ELF-1 (cell line): Measurements from ENCODE around the gene ADAMTS12.
A peak's percentile ranks its signal among the peaks of the same experiment; 100 is the strongest.

Experiments
- DNase-seq: peaks from one replicate; pipeline ENCODE4 v3.0.0-alpha.2; 2016; ENCODE audit warnings: low read depth, low spot score

The ADAMTS12 gene

DNA sequence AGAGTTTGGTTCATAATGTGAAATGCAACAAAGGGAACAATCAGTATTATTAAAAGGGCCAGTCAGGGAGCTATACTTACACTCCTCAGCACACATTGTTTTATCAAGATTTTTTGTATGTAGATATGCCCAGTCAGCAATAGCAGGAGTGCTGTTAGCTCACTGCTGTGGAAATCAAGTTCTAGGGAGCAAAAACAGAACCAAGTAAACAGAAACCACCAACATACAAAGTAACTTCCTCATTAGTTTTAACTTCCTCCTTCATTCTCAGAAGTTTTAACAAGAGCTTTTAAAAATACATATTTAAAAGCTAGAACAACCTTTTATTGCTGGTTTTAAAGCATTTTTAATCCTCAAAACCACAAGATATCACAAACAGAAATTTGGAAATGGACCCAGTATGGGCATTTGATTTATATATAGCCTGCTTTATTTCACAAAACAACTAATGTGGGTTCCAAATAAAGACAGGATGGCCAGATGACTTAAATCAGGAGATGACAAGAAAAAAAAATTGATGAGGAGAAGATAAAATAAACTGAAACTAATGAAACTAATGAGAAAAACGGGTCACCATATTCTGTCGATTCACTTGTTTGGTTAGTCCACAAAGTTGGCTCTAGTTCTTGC, 178.5 kb downstream of the ADAMTS12 start:
- DNase-seq: no peak

DNA sequence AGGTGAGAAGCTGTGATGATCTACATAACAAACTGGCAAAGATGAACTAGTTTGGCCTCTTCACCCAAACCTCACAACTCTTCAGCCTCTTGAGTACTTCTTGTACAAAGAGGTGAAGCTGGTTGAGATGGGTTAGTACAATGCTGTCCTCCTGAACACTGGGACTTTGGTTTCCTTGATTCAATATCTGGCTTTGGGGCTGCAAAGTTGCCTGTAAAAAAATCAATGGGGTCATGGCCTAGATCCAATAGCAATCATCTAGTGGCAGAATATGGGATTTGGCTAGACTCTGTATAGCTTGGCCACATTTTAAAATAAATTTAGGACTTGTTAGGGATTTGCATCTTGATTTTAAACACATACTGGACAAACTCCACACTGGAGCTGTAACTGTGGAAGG, 179.1 kb downstream of the ADAMTS12 start:
- DNase-seq: no peak

- no peak for DNase-seq
Measured at GRCh38 chr5:33711094-33711679, 180.6 kb downstream of the ADAMTS12 start.

DNA sequence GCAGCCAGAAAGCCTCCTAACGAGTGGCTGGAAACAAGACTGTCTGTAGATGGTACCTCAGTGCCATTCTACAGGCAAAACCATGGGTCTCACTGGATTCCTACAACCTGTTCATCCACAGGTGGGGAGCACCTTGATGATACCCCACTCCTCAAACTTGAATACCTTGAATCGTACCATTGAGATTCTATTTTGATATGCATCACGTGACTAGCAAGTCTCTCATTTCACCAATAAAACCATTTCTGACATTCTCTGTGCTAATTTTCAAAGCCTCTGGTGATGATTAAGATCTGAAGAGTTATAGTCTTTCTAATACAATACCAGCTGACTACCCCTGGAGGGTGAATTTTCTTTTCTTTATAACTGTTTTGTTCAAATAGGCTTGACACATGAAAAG, 188.9 kb downstream of the ADAMTS12 start:
- DNase-seq: no peak

DNA sequence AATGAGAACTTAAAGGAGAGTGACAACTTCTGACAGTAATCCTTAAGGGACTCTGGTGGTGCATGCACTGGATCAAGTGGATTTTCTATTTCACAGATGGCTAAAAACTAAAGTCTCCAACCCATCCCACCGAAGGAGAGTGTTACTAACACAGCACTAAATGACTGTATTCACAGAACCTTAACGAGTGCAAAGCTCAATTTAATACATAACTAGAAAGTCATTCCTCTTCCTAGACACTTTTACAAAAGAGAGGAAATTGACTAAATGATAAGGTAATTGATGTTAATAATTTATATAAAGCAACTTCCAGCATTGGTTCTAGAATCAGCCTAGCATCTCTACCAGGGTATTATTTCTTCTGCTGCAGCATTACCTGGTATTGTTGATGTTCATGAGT, 189.8 kb downstream of the ADAMTS12 start:
- no peak for DNase-seq

GRCh38 chr5:33701251-33701650, 190.5 kb downstream of the ADAMTS12 start:
- no peak for DNase-seq

DNA sequence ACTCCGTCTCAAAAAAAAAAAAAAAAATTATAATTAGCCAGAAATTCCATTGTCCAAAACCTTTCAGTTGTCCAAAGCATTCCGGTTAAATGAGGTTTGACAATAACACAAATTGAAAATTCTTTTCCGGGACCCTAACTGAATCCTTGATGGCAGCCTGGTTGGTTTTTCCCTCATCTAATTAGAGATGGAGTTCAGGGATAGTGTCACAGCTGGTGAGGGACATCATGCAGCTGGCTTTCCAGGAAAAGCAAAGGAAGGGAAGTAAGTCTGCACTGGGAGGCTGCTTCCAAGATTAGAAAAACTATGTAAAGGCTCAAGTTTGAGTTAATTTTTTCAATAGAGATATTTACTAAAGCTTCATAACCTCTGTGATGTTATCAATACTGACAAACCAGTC, 195.4 kb downstream of the ADAMTS12 start:
- no peak for DNase-seq

- DNase-seq: no peak
Measured at GRCh38 chr5:33692980-33693379, 198.8 kb downstream of the ADAMTS12 start.

GRCh38 chr5:33691856-33692255, 199.9 kb downstream of the ADAMTS12 start:
- DNase-seq: no peak

GRCh38 chr5:33690374-33691135, 201.2 kb downstream of the ADAMTS12 start:
- DNase-seq: no peak

- no peak for DNase-seq
Measured at GRCh38 chr5:33688526-33688925, 203.3 kb downstream of the ADAMTS12 start.

DNA sequence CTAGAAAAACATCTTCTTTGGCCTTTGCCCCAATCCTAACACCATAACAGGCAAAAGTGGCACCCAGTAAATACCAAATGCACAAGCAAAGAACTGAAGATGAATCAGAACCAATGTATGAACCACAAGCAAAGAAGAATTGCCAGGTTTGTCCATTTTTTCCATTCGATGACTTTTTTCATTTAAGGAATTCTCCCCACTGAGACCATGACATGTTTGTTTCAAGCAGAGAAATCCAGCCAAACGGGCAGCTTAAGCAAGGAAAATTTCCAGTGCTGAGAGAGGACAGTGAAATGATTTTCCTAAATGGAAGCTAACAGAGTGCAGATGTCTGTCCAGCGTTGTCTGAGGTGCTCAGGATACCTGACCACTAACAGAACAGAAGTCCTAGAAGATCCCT, 203.7 kb downstream of the ADAMTS12 start:
- no peak for DNase-seq

DNA sequence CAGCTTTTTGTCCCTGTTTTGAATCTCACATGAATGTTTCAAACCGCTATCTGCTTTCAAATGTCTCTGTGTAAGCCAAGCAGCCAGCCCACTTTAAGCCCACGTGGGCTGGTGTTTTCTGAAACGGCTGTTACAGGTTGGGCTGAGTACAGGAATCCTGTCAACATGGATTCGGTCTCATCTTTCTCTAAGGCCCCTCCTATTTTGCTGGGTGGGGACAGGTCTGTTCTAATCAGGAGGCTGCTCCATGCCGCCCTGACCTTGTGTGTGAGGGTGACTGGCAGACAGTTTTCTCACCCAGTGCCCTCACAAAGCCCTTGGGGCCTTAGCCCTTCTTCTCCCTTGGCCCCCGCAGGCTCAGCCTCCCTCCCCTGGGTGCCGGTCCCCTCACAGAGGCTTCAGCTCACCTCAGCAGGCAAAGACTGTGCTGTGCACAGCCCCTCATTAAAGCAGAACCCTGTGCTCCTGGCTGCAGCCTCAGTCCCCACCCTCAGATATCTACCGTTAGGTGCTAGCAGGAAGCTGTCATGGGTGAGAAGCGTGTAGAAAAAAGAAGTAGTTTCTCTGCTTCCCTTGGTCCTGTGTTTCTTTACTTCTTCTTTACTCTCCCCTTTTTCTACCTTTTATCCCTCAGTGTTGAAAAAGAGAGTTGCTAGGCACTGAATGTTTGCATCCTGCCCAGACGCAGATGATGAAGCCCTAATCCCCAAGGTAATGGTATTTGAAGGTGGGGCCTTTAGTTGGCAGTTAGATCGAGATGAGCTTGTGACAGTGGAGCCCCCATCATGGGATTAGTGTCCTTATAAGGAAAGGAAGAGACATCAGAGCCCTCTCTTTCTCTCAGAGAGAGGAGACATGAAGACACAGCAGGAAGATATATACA, 205.7 kb downstream of the ADAMTS12 start:
- DNase-seq: peak; percentile 77

DNA sequence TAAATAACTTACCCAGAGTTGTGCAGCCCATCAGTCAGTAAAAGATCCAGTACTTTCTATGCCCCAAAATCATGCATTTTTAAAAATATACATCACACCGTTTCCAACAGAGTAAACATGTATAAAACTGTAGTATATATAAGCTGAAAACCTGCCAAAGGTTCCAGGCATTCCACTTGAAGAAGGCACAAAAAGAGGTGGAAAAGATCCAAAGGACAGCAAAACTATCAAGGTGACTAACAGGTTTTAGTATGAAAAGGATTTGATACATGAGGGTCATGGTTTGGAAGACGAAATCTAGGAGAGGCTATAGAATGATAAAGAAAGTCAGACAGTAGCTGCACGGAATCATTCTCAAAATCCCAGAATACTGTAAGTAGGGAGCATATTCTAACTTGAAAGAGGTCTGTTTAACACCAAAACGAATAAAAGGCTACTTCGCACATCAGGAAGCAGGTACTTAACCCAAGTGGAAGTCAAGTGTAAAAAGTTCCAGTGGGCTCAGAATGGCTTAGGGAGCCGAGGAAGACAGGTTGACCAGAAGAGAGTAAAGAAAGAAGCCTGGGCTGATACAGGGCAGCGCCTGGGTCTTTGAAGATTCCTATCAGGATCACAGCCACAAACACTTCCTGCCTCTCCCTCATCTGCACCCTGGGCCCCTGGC, 207.2 kb downstream of the ADAMTS12 start:
- no peak for DNase-seq

- DNase-seq: no peak
Measured at GRCh38 chr5:33679791-33680190, 212.0 kb downstream of the ADAMTS12 start.

DNA sequence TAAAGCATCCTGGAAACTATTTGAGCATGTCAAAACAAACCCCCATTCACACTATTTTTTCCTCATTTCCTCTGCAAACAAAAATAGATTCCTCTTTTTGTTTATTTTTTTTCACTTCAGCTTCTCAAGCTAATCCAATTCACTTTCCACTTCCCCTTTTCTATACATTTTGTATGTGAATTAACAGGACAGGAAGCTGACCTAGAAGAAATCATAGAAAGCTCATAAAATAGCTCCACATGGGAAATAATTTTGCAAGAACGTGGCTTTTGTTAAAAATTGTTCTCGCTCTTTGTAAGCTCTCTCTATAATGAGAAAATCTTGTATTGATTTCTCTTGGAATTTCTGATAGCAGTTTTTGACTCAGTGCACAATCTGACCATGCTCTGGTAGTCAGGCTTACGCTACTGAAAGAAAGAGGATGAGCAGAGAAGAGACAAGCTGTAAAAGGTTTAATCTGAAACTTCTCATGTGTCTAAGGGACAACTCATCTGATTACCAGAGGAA, 215.8 kb downstream of the ADAMTS12 start:
- no peak for DNase-seq

DNA sequence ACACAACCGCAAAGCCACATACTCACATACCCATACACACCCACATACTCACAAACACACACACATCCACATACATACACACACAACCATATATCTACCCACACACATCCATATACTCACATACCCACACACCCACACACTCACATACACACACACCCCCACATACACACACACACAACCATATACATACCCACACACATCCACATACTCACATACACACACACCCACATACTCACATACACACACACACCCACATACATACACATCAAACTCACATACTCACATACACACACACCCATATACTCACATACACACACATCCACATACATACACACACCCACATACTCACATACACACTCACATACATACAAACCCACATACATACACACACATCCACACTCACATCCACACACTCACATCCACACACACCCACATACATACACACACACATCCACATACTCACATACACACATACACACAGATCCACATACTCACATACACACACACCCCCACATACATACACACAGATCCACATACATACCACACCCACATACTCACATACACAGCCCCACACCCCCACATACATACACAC, 220.0 kb downstream of the ADAMTS12 start:
- DNase-seq: no peak

- DNase-seq: no peak
Measured at GRCh38 chr5:33662722-33663427, 228.9 kb downstream of the ADAMTS12 start.

DNA sequence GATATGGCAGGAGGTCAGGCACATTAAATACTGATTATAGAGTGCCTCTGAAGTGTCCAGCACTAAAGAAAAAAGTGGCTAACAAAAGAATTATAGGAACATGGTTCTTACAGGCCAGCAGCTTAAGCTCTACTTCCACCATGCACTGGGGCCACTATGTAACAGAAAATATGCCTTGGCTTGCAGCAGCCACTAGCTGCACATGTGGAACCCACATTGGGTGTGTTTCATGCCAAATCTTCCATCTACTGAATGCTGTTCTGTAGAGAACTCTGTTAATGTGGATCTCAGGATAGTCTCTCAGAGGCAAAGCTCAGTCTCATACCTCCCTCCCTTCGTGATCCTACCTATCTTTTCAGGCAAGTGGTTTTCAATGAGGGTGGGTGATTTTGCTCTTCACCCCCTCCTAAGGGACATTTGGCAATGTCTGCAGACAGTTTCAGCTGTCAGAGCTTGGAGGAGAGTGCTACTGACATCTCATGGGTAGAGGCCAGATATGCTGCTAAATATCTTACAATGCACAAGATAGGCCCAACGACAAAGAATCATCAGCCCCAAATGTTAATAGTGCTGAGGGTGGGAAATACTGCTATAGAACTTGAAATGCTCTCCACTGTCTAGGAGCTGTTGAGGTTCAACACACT, 232.1 kb downstream of the ADAMTS12 start:
- no peak for DNase-seq
